H9 (cell line): ENCODE measurements around the gene WDR5. TPM values are rescaled to one million over a fixed set of nuclear protein-coding genes. Genes with fewer than 3 reads are reported as not detected.

Experiments
- DNase-seq: peaks from one replicate; pipeline ENCODE4 v3.0.0-alpha.2; 2017
- H2AFZ ChIP-seq: one replicate; pipeline ENCODE4 v1.6.1; 2013; ENCODE audit warnings: mild to moderate bottlenecking, low read length, control low read depth, moderate library complexity
- H2AK5ac ChIP-seq: 2 replicates; pipeline ENCODE4 v1.6.1; 2013; ENCODE audit warnings: low read length, control low read depth, mixed read lengths; ENCODE audit not compliant: insufficient read length
- H2BK120ac ChIP-seq: one replicate; pipeline ENCODE4 v1.6.1; 2013; ENCODE audit warnings: low read depth, mild to moderate bottlenecking, low read length, control low read depth, inconsistent platforms; ENCODE audit not compliant: poor library complexity, severe bottlenecking
- H2BK12ac ChIP-seq: 2 replicates; pipeline ENCODE4 v1.6.1; 2013; ENCODE audit warnings: low read length, control low read depth, mixed read lengths, low read depth; ENCODE audit not compliant: insufficient read length
- H2BK15ac ChIP-seq: 2 replicates; pipeline ENCODE4 v1.6.1; 2013; ENCODE audit warnings: low read depth, low read length, control low read depth
- H2BK20ac ChIP-seq: one replicate; pipeline ENCODE4 v1.6.1; 2013; ENCODE audit warnings: low read depth, mild to moderate bottlenecking, low read length, control low read depth, inconsistent platforms; ENCODE audit not compliant: poor library complexity, severe bottlenecking
- H2BK5ac ChIP-seq: 2 replicates; pipeline ENCODE4 v1.6.1; 2013; ENCODE audit warnings: low read length, control low read depth, mixed read lengths; ENCODE audit not compliant: insufficient read length
- H3K14ac ChIP-seq: 2 replicates; pipeline ENCODE4 v1.6.1; 2013; ENCODE audit warnings: low read length, control low read depth; ENCODE audit not compliant: insufficient read depth
- H3K18ac ChIP-seq: 2 replicates; pipeline ENCODE4 v1.6.1; 2013; ENCODE audit warnings: low read depth, mild to moderate bottlenecking, mixed read lengths, low read length, control low read depth; ENCODE audit not compliant: insufficient read length
- H3K23ac ChIP-seq: 2 replicates; pipeline ENCODE4 v1.6.1; 2013; ENCODE audit warnings: low read length, control low read depth, mixed read lengths, low read depth; ENCODE audit not compliant: insufficient read length
- H3K23me2 ChIP-seq: 2 replicates; pipeline ENCODE4 v1.6.1; 2013; ENCODE audit warnings: low read depth, mild to moderate bottlenecking, mixed read lengths, low read length, control low read depth; ENCODE audit not compliant: insufficient read length, poor library complexity, severe bottlenecking
- H3K27ac ChIP-seq: 2 replicates; pipeline ENCODE4 v1.5.1; 2013; ENCODE audit warnings: low read length, control low read depth, mixed read lengths, low read depth; ENCODE audit not compliant: insufficient read length
- H3K27me3 ChIP-seq: 2 replicates; pipeline ENCODE4 v1.6.1; 2013; ENCODE audit warnings: low read length, control low read depth, inconsistent platforms; ENCODE audit not compliant: insufficient read depth
- H3K4ac ChIP-seq: 2 replicates; pipeline ENCODE4 v1.6.1; 2013; ENCODE audit warnings: low read depth, mild to moderate bottlenecking, control low read depth, inconsistent platforms, low read length, moderate library complexity
- H3K4me1 ChIP-seq: 2 replicates; pipeline ENCODE4 v1.6.1; 2013; ENCODE audit warnings: low read length, control low read depth, inconsistent platforms; ENCODE audit not compliant: insufficient read depth
- H3K4me2 ChIP-seq: 2 replicates; pipeline ENCODE4 v1.6.1; 2013; ENCODE audit warnings: low read length, control low read depth, mixed read lengths; ENCODE audit not compliant: insufficient read length, insufficient read depth
- H3K56ac ChIP-seq: 2 replicates; pipeline ENCODE4 v1.6.1; 2013; ENCODE audit warnings: low read depth, mild to moderate bottlenecking, mixed read lengths, low read length, control low read depth; ENCODE audit not compliant: insufficient read length
- H3K79me1 ChIP-seq: 2 replicates; pipeline ENCODE4 v1.6.1; 2013; ENCODE audit warnings: low read depth, mild to moderate bottlenecking, moderate library complexity, low read length, control low read depth, inconsistent platforms; ENCODE audit not compliant: insufficient read depth, poor library complexity, severe bottlenecking
- H3K79me2 ChIP-seq: 2 replicates; pipeline ENCODE4 v1.6.1; 2013; ENCODE audit warnings: low read length, control low read depth, inconsistent platforms; ENCODE audit not compliant: insufficient read depth
- H3K9ac ChIP-seq: 2 replicates; pipeline ENCODE4 v1.6.1; 2013; ENCODE audit warnings: low read length, control low read depth, mixed read lengths; ENCODE audit not compliant: insufficient read length; ENCODE audit errors: extremely low read depth
- H3K9me3 ChIP-seq: one replicate; pipeline ENCODE4 v1.6.1; 2013; ENCODE audit warnings: low read depth, low read length, inconsistent platforms; ENCODE audit not compliant: control insufficient read depth
- H3T11ph ChIP-seq: one replicate; pipeline ENCODE4 v1.6.1; 2013; ENCODE audit warnings: mild to moderate bottlenecking, low read length, control low read depth, inconsistent platforms
- H4K20me1 ChIP-seq: one replicate; pipeline ENCODE4 v1.6.1; 2013; ENCODE audit not compliant: control insufficient read depth, insufficient read length, insufficient read depth
- H4K5ac ChIP-seq: 2 replicates; pipeline ENCODE4 v1.6.1; 2013; ENCODE audit warnings: low read depth, mild to moderate bottlenecking, mixed read lengths, low read length, control low read depth; ENCODE audit not compliant: insufficient read length
- H4K8ac ChIP-seq: replicated peaks from 2 replicates; pipeline ENCODE4 v1.6.1; 2013; ENCODE audit warnings: low read length, control low read depth, mixed read lengths, low read depth; ENCODE audit not compliant: insufficient read length
- H4K91ac ChIP-seq: 2 replicates; pipeline ENCODE4 v1.6.1; 2013; ENCODE audit warnings: low read depth, mild to moderate bottlenecking, moderate library complexity, mixed read lengths, low read length, control low read depth; ENCODE audit not compliant: insufficient read length
- H3K27ac Mint-ChIP-seq, 3 experiments: 2 replicates in 2 of 3; 3 replicates in 1 of 3; pipeline ENCODE4 v1.8.0; 2020 to 2021; ENCODE audit warnings: mixed read lengths in 3 of 3, mild to moderate bottlenecking in 1 of 3, moderate library complexity in 1 of 3
- H3K27me3 Mint-ChIP-seq: 2 replicates; pipeline ENCODE4 v1.8.0; 2021; ENCODE audit warnings: low read depth, mild to moderate bottlenecking, moderate library complexity, mixed read lengths
- H3K36me3 Mint-ChIP-seq, 3 experiments: 2 replicates in 2 of 3; 3 replicates in 1 of 3; pipeline ENCODE4 v1.8.0; 2020 to 2021; ENCODE audit warnings: low read depth in 3 of 3, mixed read lengths in 3 of 3; ENCODE audit not compliant: insufficient read depth in 1 of 3
- H3K4me1 Mint-ChIP-seq, 2 experiments: 2 replicates each; pipeline ENCODE4 v1.8.0; 2020; ENCODE audit warnings: mixed read lengths in 2 of 2
- H3K4me3 Mint-ChIP-seq, 2 experiments: 2 replicates in 1 of 2; 3 replicates in 1 of 2; pipeline ENCODE4 v1.8.0; 2020 to 2021; ENCODE audit warnings: mild to moderate bottlenecking in 2 of 2, mixed read lengths in 2 of 2, moderate library complexity in 1 of 2
- H3K9me3 Mint-ChIP-seq, 2 experiments: 2 replicates in 1 of 2; 3 replicates in 1 of 2; pipeline ENCODE4 v1.8.0; 2020; ENCODE audit warnings: mild to moderate bottlenecking in 2 of 2, mixed read lengths in 2 of 2, moderate library complexity in 1 of 2
- CTCF ChIP-seq: fragments of 200-600 bp; sonication (generic); conservative IDR thresholded peaks from 3 replicates; pipeline ENCODE4 v1.8.0; 2021; ENCODE audit warnings: antibody characterized with exemption, mild to moderate bottlenecking
- WGBS: extraction: QIAGEN DNeasy Blood & Tissue Kit; methylation state at CpG from one replicate; pipeline ENCODE4 v1.1.7; 2013; ENCODE audit warnings: missing lambda C conversion rate, low lambda C conversion rate, mixed read lengths; ENCODE audit not compliant: insufficient read length; ENCODE audit errors: extremely low coverage; 5-methylcytosine and 5-hydroxymethylcytosine counted together
- total RNA-seq: library from RNA; stranded (reverse); gene quantifications from 2 replicates; pipeline ENCODE4 v1.2.1, GENCODE V29; 2021

WDR5 gene
- total RNA-seq, 1 experiment from 2014 or later: 72.3 TPM

DNA sequence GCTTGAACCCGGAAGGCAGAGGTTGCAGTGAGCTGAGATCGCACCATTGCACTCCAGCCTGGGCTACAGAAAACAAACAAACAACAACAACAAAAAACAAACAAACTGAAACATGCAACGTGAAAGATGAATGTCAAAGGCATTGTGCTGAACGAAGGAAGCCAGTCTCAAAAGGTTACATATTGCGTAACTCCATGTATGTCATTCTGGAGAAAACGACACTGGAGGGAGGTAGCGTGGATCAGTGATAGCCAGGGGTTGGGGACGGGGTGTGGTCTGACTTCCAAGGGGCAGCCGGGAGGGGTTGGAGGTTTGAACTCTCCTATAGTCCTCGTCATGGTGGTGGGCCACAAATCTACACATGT lies 12.1 kb upstream of the WDR5 start:
- H3K4me1 Mint-ChIP-seq: peaks cover 2 to 3% of the 10 kb centered on the region in 2 experiments

More for the DNA sequence above, 12.1 kb upstream of the WDR5 start:
- no peak overlapping the region for H3K23ac ChIP-seq
- H3K23me2 ChIP-seq: no peaks in the 10 kb centered on the region
- no CpG with 5 or more reads among the region's 10 CpGs for WGBS
- no peak overlapping the region for H3K4me3 Mint-ChIP-seq
- no peaks in the 10 kb centered on the region for H3K4me1 ChIP-seq
- H3K27ac Mint-ChIP-seq: no peak overlapping the region
- no peaks in the 10 kb centered on the region for H3K79me1 ChIP-seq
- no peak overlapping the region for H3K14ac ChIP-seq
- no peak overlapping the region for H2AK5ac ChIP-seq
- H3K9me3 ChIP-seq: no peaks in the 10 kb centered on the region
- DNase-seq: no peak
- H2BK15ac ChIP-seq: no peak overlapping the region
- H3K56ac ChIP-seq: no peak overlapping the region
- H3K9me3 Mint-ChIP-seq: peaks cover 13 to 18% of the 10 kb centered on the region in 2 experiments
- no peak overlapping the region for H3T11ph ChIP-seq
- H2BK12ac ChIP-seq: no peak overlapping the region
- no peak overlapping the region for H2AFZ ChIP-seq
- H3K18ac ChIP-seq: no peak overlapping the region
- H3K4ac ChIP-seq: no peak overlapping the region
- H3K79me2 ChIP-seq: no peaks in the 10 kb centered on the region
- TF ChIP-seq CTCF: no peak
- H3K27me3 Mint-ChIP-seq: peaks cover 3% of the 10 kb centered on the region
- no peak overlapping the region for H3K27ac ChIP-seq
- no peaks in the 10 kb centered on the region for H4K20me1 ChIP-seq
- no peak overlapping the region for H4K8ac ChIP-seq
- H2BK120ac ChIP-seq: no peak overlapping the region
- no peak overlapping the region for H3K4me2 ChIP-seq
- no peak overlapping the region for H2BK5ac ChIP-seq
- H3K27me3 ChIP-seq: no peaks in the 10 kb centered on the region
- H2BK20ac ChIP-seq: no peak overlapping the region
- H4K91ac ChIP-seq: no peak overlapping the region
- no peak overlapping the region for H3K9ac ChIP-seq
- H4K5ac ChIP-seq: no peak overlapping the region
- peaks cover 0 to 2% (median 1%) of the 10 kb centered on the region in 3 experiments; a peak in 2 of 7 replicates for H3K36me3 Mint-ChIP-seq
